GM18870 (cell line): ENCODE measurements around the gene CERK.

Experiments
- ATAC-seq: cut with Tn5 transposase; IDR thresholded peaks from one replicate; pipeline ENCODE4 v1.9.1; 2021; ENCODE audit warnings: moderate library complexity; ENCODE audit not compliant: unreplicated experiment

Gene CERK

DNA sequence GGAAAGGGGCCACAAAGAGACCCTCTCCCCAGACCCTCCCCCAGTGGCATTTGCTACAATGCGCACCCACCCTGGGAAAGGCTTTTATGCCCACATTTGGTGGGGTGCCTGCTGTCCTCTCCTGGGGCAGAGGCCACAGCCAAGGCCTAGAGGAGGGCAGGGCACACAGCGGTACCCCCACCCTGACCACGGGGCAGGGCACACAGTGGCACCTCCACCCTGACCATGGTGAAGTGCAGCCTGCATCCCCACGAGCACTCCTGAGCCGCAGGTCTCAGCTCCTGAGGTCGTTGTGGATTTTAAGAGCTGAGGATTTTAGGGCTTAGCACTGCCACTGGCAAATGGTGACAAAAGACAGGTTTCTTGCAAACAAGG, 34.1 kb downstream of the CERK start:
- ATAC-seq: no peak

DNA sequence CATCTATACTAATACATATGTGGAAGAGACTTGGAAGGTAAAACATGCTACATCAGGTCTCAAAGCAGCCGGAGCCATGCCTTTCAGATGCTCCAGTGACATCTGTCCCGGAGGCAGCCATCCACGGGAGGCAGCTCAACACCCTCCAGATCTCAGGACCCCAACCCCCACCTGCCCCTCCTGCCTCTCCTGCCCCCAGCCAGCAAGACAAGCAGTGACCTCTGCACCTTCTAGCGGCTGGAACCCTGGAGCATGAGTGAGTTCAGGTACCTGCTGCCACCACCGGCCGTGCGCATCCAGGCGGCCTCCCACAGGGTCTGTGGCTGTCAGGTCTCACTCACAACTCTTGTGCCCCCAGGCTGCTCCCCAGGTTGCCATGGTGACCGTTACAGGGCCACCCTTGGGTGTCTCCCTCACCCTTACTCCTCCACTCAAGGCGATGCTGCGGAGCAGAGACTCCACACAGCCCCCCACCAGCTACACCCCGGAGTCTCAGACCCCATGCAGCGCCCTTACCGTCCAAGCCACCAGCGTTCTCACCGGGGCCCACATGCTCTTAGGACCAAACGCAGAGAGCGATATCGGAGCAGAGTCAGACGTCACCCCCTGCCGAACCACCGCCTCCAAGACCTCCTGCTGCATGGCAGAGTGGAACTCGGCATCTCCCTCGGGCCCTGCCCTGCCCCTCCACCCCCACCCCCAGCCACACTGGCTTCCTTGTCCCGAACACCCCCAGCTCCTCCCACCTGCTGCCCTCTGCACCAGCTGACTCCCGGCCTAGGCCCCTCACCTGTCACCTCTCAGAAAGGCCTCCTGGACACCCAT, 34.7 kb downstream of the CERK start:
- ATAC-seq: no peak

DNA sequence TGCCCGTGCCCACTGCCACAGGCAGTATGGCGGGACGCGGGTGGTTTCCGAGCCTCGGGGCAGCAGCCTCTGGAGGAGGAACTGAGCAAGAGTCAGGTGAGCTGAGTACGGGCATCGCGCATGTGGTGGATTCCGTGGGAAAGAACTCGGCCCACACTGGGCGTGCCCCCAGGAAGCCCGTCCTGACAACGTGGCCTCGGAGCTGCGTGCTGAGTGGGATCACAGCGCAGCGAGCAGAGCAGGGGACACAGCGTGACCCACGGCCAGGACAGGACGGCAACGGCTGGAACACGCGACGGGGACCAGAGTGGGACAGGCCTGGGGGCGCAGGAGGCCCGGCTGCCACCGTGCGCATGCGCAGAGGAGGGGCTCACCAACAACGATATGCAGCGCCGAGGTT, 36.8 kb downstream of the CERK start:
- ATAC-seq: no peak

DNA sequence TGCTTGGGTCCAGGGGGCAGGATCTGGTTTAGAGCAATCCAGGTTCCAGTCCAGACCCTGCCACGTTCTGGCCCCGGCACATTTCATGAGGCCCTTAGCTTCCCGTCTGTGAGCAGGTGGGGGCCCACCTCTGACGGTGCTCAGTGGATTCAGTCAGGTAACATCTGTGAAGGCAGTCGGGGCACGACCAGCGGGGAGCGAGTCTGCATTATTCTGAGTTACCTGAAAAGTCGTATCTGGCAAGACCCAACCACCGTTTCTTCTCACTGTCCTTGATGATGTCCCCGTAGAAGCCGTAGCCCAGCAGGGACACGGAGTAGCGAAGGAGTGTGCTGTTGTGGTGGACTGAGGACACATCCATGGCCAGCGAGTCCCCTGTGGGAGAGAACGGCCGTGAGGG, 39.0 kb downstream of the CERK start:
- no peak for ATAC-seq

DNA sequence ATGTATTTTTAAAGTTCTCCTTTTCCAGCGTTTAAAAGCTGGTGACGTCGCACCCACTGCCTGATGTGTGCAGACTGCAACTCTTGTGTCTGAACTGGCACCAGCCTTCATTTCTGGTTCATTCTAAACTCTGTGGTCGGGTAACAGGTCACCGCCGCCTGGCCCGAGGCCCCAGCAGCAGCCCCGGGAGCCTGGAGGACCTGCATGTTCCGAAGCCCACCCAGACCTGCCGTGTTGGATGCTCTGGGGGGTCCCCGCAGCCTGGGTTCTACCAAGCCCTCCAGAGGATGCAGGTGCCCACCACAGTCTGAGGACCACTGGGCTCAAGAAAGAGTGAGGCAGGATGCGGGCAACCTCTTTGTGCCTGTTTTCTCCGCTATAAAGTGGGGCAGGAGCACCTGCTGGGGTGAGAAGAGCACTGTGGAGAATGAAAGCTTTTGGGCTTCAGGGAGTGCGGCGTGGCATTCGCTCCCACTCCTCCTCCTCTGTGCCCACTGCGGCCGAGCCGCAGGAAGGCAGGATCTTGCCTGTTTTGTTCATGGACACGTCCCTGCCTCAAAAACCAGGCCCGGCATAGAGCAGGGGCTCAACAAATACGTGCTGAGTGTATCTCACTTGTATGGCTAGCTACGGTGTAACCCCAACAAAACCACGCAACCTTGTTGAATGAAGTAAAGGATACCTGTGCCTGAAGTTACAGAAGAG, 40.1 kb downstream of the CERK start:
- no peak for ATAC-seq

DNA sequence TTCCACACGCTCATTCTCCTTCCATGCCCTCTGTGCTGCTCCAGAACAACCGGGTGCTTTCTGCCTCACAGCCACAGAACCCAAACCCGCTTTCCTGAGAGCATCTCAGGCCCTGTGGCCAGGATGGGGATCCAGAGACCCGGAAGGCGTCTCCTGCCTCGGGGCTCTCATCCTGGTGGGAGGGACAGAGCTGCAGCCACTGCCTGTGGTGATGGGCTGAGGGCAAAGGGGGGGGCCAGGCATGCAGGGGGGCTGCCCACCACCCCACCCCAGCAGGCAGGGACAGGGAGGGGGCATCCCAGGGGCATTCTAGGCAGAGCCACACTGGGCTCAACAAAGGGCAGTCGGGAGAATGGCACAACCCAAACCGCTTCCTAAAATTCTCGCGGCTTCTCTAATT, 41.4 kb downstream of the CERK start:
- no peak for ATAC-seq

DNA sequence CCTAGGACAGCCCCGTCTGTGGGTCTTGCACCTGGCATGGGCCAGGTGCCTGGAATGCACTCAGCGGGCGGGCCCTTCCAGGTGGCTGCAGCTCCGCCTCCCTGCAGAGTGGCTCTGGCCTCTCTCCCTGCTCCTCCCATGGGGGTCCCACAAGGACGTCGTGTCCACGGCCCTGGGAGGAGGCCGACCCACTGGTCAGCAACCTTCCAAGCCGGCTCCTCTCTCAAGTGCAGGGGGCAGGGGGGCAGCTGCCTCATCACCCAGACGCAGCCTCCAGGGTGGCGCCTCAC, 41.9 kb downstream of the CERK start:
- ATAC-seq: no peak

DNA sequence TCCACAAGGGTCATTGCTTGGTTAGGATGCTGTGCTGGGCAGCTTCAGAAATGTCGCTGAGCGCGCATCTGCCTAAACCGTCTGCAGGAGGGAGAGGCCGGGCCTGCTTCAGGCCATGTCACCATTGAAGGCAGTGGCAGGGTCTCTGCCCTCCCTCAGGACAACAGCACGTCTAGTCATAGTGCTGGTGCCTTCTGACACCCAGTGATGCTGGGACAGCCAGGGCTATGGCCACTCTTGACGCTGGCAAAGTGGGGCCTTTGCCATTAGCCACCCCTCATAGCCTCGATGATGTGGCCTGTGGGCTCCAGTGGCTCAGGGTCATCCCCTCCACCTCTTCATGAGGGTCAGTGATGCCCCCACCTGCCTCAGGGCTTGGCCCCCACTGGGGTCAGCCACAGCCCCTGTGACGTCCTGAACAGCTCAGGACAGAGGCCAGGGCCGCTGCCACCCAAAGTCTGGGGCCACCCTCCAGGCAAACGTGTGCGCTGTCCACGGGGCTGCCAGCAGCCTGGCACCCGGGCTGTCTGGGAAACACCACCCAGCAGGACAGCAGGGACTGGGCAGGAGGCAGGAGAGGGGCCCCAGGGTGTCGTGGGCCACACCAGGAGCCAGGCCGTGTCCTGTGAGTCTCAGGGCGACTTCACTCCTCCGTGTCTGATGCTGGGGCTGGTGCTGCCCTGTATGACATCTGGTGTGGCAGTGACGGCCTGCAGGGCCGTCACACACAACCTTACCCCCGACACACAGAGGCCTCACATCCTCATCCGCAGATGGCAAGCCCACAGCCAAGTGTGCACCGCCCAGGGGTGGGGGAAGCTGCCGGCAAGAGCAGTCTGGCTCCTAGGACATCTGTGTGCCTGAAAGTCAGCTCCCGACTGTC, 42.5 kb downstream of the CERK start:
- no peak for ATAC-seq

DNA sequence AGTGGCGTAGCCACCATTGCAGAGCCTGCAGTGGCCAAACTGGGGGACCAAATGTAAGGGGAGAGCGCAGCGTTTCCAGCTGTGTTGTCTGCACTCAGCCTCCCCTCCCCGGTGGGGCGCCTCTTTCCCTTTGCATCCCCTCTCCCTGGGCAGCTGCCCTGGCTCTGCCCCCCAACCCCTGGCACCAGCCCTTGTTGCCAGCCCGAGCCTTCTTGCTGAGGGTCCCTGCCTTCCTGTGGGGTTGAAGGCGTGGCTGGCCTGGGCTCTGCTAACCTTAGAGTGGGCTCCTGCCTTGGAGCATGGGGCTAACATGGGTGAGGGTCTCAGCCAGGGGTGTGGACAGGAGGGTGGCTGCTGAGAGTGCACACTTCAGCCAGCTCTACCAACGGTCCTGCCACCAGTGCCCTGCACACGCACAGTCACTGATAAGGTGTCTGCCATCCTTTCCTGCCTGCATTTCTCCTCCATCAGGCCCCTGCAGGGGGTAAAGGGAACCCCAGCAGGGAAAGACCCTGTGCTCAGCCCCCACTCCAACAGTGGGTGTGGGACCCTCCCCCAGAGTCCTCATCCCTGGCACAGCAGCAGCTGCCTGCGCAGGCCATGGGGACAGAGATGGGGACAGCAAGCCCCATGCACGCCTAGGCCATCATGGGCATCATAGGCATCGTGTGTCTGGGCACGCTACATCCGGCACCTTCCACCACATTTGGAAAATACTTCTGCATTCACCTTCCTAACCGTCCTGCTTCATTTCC, 43.5 kb downstream of the CERK start:
- ATAC-seq: no peak

DNA sequence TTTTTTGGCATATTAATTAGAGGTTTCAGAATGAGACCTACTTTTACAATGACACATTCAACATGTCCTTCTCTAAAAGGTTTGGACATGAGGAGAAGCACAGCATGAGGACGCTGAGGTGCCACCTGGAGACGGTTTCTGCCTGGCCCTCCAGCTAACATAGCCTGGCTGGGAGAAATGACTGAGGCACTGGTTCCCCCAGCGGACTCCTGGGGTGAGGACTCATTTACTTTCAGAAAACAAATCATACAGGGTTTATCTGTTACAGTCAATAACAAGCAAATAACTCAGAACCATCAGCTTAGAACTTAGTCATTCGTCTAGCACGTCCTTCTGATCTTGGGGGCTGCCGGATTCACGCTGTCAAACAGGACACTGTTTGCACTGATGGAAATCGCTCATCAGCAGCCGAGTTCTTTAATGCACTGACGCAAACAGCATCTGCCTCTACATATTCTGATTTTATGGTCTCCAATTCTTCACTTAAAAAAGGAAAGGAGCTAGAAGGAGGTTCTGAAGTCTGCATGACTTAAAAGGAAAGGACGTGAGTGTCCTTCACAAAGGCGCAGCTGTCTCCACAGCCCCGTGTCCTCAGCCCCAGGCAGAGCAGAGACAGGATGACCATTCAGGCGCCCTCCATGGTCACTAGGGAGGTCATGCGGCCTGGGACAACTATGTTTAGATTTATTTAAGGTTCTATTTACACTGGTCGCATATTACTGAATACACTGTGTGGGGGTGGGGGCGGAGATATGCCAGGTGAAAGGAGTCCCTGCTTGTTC, 44.2 kb downstream of the CERK start:
- ATAC-seq: no peak

DNA sequence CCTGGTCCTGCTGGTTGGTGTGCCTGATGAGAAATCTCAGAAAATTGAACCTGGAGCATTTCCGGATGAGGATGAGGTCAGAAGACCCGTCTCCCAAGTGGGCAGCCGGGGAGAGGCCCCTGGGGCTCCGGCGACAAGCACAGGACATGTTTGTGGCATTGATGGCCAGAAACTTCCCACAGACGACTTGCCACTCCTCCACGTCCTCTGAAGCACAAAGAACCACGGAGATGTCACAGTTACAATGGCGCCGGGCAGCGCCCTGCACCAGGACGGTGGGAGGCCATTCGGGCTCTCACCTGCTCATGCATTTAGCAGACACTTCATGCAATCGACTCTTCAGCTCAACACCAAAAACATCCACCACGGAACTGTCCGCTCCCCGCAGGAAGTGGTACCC, 46.5 kb downstream of the CERK start:
- ATAC-seq: no peak

DNA sequence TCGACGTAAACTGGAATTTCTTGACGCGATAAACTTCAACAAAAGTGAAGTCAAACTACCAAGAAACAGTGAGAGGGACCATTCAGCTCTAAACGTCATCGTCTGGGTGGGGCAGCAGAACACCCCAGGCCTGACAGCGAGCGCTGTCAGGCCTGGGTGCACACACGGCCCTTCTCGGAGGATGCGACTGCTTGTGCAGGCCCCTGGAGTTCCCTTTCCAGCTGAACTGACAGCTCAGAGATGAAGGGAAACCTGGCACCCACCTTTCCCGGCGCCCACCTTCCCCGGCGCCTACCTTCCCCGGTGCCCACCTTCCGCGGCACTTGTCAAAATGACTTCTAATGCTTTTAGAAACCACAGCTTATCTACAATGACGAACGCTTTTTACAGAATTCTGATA, 47.9 kb downstream of the CERK start:
- no peak for ATAC-seq

DNA sequence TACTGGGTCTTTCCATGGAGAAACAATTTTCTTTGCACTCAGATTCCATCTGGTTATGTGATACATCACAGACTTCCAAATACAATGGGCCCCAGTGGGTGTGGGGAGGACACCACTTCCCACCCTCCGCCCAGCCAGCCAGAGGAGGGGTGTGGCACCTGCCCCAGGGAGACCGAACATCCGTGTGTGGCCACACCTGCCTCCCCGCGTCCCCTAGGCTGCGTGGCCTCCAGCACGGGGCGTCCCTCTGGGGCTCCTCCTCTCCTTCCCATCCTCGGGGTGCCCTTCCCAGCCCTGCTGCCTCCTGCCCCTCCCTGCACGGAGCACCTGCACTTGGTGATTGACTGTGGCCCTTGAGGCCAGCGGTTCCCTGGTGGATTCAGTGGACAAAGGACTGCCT, 49.1 kb downstream of the CERK start:
- no peak for ATAC-seq

DNA sequence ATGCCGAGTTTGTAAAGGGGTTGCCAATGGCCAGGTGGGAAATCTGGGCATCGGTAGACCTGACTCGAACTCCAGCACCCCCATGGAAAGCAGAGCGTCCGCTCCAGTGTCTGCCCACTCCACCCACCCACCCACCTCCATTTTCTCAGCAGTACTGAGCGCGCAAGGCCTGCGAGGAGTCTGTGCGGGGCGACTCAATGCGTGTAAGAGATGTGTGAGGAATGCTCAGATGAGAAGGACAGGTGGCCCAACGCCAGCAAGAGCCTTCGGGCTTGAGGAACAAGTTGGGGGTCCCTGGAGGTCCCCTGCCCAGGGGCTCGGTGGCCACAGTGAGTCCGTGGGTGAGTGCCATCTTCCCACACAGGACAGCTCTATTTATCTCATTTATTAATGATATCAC, 50.6 kb downstream of the CERK start:
- ATAC-seq: no peak

DNA sequence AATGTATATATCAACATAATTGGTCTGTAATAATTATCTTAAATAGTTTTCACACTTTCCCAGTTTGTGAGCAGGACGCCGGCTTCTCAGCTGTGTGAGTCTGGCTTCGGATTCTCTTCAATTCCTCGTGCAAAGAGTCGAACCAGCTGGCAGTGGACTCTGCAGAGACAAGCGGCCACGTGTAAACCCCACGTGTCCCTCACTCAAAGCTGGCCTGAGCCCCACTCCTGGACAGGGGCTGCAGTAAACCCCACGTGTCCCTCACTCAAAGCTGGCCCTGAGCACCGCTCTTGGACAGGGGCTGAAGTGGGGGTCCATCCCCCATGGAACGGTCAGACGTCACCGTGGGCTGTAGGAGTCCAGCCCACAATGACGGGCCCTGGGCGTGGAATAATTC, 51.0 kb downstream of the CERK start:
- ATAC-seq: no peak

DNA sequence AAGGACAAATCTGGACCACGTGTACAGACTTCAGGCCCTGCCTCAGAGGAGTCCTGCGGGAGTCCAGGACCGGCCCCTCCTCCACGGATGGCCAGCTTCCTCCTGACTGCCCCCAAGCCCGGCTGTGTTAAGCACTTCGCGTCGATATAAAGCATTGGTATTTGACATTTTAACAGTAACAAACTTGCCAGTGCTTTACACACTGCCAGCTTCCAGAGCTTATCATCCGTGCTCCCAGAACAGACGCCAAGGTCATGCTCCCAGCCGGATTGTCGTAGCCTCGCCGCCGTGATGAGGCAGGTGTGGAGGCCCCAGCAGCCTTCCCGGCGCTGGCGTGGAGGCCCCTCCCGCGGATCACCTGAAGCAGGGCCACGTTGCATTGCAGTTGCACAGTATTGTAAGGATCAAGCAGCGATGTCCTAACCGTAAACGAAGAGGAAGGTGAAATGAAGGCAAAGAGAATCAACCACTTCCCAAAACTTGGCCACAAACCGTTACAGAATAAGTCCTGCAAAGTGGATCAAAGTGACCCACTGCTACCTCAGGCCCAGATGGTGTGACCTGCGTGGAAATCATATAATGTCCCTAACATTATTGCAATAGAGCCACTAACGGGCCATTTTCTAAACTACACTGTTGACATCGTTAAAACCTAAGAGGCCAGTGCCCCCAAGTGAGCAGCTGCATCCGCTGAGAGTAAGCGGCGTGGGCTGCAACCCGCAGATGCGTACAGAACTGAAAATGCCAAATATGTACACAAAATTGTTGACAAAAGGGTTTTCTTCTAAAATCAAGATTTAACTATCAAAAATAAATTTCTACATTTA, 51.6 kb downstream of the CERK start:
- no peak for ATAC-seq

DNA sequence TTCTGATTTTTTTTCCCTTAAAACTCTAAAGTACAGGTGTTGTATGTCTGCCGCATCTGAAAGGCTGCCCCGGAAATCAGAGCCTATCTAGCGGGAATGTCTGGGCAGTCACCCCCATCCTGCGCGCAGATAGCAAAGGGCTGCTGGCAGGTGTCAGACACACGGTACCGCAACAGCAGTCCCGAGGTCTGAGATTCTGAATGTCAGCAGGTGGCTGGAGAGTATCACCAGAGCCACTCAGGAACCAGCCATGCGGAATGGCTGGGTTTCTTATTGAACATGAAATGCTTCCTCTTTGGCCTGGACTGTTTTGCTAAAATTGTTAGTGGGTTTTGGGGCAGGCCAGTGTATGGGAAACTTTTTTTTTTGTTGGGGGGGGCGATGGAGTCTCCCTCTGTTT, 53.3 kb downstream of the CERK start:
- no peak for ATAC-seq

DNA sequence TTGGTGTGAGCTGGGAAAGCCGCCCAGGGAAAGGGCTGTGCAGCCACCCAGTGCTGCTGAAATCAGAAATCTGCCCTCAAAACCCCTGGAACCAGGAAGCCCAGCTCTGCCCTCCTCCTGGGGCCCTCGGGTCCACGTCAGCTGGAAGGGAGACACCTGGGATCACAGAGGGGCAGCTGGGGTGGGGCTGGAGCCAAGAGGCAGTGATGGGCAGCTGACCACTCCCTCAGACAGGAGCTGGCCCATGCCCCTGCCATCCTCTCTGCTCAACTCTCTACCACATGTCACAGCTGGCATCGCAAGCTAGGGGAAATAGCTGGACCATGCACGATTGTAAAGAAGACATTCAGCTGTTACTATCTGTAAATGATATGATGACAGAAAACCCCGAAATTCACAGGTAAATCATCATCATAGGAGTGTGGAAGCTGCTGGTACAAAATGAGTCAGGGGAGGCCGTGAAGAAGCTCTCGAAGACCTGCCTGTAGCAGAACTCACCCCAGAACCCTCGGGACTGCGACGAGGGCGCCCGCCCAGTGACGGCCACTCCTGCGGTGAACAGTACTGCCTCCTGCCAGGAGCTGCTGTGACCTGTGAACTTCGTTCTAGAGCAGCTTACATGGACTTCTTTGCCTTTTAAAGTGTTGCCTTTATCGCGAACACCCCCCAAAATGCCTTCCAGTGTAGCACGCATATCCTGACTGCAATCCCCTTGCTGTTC, 55.9 kb downstream of the CERK start:
- no peak for ATAC-seq

DNA sequence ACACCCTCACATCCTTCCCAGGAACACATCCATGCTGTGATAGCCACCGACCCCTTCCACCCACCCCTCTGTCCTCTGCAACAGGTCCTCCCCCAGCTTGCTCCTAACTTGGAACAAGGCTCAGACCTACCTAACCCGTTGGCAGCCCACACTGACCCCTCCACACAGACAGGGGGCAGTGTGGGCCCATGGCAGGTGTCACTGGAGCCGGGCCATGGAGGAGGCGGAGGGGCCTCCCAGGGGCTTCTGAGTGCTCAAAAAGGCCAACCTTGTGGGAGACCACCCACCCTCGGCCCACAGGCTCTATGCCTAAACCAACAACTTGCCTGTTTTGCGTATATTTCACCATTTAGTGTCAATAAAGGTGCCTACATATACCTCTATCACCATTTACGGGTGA, 57.0 kb downstream of the CERK start:
- no peak for ATAC-seq
